Colon (tissue), 2 donors: ENCODE data around the gene PPTC7.
"Not testable (repeated sequence)": the region's sequence is repeated elsewhere in the genome, so short reads cannot be mapped to it uniquely, and the experiment has no call there.

Source experiments
- FAIRE-seq: peaks from 2 replicates; lab custom pipeline; 2012; peaks lifted over from hg19 to GRCh38; lab: Jason Lieb, UNC
- donor health status: control.
- donor health status: control.

Gene PPTC7, protein sequence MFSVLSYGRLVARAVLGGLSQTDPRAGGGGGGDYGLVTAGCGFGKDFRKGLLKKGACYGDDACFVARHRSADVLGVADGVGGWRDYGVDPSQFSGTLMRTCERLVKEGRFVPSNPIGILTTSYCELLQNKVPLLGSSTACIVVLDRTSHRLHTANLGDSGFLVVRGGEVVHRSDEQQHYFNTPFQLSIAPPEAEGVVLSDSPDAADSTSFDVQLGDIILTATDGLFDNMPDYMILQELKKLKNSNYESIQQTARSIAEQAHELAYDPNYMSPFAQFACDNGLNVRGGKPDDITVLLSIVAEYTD

DNA sequence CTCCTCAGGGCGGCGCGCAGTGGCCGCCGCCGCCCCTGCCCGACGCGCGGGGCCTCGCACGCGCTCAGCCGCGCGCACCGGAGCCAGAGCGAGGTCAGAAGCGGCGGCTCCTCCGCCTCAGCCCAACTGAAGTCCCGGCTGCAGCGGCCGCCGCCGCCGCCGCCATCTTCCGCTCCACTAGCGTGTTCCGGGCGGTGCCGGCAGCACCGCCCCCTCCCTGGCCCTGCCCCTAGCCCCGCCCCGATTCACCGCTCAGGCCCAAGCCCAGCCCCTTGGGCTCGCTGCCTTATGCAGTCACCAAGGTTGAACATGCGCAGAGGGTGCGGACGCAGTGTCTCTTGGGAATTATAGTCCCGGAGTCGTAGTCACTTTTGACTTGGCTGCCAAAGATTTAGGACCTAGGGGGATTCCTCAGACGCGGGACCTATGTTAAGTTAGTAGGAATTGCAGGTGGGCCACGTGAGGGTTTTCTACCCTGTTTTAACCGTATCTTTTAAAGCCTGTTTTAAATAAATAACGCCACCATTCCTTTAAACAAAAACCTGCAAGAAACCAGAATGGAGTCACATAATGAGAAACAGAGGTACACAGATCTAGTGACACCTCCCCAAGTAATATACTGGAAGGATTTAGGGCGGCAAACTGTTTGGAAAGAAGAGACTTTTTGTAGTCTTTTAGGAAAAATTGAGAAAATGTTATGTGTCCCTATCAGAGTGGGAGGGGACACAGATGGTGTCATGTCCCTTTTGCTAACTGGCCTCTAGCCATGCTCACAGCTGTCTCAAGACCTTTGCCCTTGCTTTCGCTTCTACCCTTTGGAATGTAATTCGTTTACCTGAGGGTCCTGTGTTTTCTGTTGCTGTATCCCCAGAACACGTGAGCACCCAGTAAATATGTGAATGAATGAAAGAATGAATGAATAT, at the start of gene PPTC7:
Gene PPTC7, minus strand, starts transcription at position 182 of the 923 bp plus-strand sequence. CDS start 287 bp downstream, outside the sequence.
- no peak for FAIRE-seq

DNA sequence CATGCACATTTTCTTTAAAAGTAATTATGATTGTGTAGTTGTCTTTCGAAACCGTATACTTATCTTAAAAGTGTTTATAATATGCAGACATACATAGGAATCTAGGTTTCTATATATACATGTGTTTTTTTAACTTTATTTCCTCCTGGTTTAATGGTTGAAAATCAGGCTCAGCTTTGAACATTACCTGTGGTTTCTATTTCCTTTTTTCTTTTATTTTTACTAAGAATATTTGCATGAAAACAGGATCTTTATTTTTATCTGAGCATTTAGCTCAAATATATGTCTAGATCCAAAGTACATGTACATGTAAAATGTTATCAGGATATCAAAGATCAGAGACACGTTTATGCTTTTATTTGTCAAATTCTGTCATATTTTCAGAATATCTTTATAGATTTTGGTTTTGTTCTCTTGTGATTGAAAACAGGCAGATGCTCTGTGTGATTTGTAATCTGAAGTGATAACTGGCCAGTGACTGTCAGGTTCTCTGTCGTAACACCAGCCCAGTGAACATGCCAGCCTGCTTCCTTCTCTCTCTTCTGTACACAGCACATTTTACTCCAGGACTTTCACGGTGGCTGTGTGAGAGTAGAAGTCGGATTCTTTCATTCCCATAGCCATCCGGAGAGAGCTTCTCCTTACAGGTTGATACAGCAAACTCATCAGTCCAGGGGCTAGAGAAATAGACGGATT, 44.5 kb upstream of the PPTC7 start:
- FAIRE-seq: no peak

DNA sequence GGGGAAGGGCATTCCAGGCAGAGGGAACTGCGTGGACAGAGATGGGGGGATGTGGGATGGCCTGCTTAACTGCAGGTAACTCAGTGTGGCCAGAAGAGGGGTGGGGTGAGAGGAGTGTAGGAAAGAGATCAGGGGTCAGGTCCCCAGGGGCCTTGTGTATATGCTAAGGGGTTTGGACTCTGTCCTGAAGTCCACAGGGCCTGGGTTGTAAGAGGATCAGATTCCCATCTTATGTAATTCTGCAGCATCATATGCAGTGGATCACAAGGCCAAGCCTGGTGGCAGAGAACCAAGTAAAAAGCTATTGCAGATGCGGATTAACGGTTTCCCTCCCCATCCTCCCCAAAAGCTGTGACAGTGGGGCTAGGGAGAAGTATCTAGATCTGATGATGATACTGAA, 39.5 kb upstream of the PPTC7 start:
- FAIRE-seq: no peak

DNA sequence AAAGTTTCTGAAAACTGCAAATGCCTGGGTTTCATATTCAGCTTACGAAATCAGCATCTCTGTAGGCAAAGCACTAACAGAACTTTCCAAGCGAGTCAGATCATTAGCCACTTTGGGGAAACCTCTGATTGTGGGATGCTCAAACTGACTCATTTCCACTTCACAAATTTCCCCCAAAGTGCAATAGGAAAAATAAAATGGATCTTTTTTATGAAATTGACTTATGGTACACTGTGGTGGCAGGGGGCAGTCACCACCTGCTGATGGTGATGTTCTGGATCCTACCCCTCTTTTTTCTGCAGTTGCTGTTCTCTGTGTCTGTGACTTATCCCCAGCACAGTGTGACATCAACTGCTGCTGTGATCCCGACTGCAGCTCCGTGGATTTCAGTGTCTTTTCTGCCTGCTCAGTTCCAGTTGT, 36.4 kb upstream of the PPTC7 start:
- no peak for FAIRE-seq

DNA sequence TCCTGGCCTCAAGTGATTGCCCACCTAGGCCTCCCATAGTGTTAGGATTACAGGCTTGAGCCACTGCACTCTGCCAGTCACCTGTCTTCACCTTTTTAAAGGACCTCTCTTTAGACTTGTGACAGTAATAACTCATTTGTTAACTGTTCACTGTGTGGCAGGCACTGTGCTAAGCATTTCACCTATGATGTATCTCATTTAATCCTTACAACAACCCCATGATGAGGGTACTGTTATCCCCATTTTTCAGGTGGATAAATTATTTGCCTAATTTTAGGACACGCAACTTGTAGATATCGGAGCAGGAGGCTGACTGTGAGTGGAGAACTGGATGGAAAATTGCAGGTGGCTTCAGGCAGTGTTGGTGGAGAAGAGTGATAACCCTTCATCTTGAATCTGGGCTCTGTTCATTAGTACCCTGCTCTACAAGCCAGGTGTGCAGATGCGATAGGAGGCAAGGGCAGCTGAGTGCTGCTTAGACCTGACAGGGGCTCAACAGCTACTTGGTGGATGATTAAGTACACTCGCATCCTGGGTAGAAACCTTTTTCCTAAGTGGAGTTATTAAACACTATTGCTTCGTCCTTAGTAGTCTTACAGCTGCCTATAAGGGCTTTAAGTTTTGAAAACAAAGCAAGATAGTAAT, 33.5 kb upstream of the PPTC7 start:
- no peak for FAIRE-seq

DNA sequence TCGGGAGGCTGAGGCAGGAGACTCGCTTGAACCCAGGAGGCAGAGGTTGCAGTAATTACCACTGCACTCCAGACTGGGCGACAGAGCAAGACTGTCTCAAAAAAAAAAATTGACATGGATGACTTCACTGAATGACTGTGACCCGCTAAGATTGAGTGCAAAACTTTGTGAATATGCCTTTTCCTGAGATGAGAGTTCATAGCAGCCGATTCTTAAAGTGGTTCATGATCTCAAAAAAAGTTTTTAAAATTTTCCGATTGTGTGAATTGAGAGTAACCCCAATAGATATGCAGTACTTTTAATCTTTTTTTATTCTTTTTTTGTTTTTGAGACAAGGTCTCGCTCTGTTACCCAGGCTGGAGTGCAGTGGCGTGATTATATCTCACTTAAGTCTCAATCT, 32.1 kb upstream of the PPTC7 start:
- no peak for FAIRE-seq

DNA sequence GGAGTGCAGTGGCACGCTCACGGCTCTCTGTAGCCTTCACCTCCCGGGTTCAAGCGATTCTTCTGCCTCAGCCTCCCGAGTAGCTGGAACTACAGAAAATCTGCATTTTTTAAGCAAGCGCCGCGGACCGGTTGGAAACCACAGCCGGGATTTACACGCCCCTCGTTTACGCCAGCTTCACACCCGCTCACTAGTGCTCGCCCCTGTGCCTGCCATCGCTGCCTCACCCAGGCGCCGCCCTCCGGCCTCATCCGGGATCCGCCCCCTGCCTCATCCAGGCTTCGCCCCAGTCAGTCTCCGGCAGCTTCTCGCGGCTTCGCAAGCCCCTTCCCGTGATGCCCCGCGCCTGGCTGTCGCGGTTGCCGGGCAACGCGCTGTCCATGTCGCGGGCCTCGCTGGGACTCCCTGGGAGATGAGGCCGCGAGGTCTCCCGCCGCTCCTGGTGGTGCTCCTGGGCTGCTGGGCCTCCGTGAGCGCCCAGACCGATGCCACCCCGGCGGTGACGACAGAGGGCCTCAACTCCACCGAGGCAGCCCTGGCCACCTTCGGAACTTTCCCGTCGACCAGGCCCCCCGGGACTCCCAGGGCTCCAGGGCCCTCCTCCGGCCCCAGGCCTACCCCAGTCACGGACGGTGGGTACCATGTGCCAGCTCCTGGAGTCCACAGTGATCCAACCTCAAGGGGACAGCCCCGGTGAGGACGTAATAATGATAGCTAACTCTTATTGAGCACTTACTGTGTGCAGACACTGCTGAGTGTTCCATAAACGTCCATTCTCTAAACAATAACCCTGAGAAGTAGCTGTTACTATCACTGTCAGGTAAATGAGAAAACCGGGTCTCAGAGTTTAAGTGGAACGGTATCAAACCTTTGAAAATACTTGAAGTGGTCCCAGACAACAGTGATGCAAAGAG, 30.9 kb upstream of the PPTC7 start, which contains the start of gene TCTN1:
Gene TCTN1, plus strand, starts transcription at position 359 of the 914 bp plus-strand sequence. Its CDS starts 54 bp downstream, at position 413.
- FAIRE-seq: no peak

DNA sequence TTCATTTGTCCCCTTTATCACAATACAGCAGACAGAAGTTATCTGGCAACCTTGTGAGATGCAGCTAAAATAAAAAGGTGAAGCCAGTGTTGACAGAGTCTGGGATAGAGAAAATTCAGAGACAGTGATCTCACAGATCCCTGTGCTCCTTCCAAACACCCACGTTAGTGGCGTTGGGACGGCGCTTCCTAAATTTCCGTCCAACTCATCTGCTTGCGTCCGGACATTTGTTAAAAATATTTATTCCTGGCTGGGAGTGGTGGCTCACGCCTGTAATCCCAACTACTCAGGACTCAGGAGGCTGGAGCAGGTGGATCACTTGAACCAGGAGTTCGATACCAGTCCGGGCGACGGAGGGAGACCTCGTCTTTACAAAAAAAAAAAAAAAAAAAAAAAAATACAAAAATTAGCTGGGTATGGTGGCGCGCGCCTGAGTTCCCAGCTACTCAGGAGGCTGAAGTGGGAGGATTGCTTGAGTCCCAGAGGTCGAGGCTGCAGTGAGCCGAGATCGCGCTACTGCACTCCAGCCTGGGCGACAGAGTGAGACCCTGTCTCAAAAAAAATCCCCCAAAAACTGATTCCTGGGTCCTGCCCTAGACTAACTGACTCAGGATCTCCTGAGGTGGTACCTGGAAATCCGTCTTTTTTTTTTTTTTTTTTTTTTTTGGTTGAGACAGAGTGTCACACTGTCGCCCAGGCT, 30.1 kb upstream of the PPTC7 start:
- no peak for FAIRE-seq

DNA sequence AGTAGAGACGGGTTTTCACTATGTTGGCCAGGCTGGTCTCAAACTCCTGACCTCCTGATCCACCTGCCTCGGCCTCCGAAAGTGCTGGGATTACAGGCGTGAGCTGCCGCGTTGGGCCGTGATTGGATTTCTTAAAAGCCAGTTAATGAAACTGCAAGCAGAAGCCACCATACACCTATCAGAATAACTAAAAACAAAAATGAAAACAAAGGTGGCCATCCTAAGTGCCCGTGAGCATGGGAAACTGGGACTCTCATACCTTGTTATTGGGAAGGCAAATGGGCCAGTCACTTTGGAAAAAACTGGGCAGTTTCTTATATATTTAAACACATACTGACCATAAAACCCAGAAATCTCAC, 23.1 kb upstream of the PPTC7 start:
- no peak for FAIRE-seq

DNA sequence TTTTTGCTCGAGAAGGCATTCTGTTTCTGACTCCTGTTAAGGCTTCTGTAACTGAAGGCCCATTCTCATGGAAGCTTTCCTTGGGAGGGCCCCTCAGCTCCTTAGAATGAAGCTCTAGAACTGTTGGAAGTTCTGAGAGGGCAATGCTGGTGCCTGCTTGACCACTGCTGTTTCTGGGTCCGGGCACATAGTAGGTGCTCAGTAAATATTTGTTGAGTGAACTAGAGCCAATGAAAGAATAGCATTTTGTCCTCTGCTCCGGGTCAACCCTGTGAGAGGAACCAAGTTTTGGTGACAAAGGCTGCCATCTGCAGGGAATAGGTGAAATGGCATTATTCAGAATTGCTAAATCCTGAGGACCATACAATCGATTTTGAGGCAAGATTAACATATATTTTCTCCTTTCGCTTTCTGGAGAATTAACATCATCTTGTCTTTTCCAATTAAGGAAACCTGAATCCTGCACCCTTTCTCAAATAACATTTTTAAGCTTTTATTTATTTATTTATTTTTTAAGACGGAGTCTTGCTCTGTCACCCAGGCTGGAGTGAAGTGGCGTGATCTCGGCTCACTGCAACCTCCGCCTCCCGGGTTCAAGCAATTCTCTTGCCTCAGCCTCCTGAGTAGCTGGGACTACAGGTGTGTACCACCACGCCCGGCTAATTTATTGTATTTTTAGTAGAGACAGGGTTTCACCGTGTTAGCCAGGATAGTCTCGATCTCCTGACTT, 19.1 kb upstream of the PPTC7 start:
- not testable (repeated sequence) for FAIRE-seq

DNA sequence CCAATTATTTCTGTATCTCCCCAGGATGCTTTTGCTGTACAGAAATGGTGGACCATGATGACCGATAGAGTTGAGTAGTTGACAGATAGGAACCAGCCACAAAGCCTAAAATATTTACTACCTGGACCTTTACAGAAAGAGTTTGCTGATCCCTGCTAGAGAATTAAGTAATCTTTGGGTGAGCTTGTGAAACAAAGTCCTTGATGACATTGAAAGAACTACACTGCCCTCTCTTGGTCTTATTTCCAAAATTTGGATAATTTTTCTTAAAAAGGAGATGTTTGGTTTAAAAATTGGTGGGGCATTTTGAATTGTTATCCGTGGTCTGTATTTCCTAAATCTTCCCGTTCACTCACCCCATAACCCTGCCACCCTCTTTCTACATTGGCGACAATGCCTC, 17.1 kb upstream of the PPTC7 start:
- no peak for FAIRE-seq

DNA sequence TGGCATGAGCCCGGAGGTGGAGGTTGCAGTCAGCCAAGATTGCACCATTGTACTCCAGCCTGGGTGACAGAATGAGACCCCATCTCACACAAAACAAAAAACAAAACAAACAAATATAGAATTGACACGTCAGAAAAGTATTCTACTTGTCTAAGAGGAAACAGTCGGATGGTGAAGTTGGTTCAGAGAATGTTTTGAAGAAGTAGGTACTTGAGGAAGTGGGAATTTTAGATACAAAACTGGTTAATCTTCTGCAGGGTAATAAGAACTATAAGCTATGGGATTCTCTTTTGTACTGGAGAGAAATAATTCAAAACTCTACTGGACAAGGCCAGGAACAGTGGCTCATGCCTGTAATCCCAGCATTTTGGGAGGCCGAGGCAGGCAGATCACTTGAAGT, 16.2 kb upstream of the PPTC7 start:
- no peak for FAIRE-seq

DNA sequence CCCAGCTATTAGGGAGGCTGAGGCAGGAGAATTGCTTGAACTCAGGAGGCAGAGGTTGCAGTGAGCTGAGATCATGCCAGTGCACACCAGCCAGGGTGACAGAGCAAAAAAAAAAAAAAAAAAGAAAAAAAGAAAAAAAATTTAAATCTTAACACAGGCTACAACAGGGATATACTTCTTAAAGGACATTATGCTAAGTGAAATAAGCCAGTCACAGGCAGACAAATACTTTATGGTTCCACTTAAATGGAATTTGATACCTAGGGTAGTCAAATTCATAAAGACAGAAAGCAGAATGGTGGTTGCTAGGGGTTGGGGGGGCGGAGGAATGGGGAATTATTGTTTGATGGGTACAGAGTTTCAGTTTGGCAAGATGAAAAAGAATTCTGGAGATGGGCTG, 14.8 kb upstream of the PPTC7 start:
- no peak for FAIRE-seq

DNA sequence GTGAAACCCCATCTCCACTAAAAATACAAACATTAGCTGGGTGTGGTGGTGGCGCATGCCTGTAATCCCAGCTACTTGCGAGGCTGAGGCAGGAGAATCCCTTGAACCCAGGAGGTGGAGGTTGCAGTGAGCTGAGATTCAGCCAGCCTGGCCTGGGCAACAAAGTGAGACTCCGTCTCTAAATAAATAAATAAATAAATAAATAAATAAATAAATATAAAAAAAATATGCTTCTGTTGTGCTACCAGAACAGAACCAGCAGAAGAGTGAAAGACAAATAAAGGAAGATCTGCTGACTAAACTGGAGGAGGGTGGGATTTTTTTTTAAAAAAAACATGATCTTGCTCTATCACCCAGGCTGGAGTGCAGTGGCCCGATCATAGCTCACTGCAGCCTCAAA, 9.8 kb upstream of the PPTC7 start:
- FAIRE-seq: not testable (repeated sequence)

DNA sequence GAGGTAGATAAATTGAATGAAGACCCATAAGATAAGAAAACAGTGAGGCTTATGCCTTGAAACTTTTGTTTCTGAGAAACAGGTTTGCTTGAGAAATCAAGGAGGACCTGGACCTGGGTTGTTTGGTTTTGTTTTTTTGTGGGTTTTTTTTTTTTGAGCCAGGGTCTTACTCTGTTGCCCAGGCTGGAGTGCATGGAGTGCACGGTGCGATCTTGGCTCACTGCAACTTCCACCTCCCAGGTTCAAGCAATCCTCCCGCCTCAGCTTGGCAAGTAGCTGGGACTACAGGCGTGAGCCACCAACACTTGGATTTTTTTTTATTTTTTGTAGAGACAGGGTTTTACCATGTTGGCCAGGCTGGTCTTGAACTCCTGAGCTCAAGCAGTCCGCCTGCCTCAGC, 9.0 kb upstream of the PPTC7 start:
- no peak for FAIRE-seq

DNA sequence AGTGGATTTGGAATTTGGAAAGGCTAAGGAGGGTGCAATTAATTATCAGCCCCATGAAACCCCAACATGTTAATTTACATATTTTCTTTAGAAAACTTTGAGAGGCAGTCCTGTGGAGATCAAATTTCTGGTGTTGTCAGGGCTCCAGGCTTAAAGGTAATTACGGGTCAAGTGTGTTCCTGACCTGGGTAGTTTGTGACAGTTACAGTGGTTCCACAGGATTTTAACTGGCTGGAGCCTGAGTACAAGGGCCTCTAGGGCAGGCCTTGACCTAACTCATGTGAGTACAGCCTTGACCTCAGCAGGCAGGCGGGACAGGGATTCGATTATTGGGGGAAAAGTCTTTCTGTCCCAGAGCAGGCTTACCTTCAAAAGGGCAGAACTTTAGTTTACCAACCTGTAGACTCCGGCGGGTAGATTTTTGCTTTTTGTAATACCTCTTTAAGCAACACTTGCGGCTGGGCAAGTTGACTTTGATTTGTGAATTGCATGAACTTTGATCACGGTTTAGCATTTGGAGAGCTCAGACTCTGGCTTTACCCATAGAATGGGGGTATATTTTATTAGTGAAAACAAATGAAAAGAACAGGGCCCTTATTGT, 8.4 kb upstream of the PPTC7 start:
- FAIRE-seq: no peak

DNA sequence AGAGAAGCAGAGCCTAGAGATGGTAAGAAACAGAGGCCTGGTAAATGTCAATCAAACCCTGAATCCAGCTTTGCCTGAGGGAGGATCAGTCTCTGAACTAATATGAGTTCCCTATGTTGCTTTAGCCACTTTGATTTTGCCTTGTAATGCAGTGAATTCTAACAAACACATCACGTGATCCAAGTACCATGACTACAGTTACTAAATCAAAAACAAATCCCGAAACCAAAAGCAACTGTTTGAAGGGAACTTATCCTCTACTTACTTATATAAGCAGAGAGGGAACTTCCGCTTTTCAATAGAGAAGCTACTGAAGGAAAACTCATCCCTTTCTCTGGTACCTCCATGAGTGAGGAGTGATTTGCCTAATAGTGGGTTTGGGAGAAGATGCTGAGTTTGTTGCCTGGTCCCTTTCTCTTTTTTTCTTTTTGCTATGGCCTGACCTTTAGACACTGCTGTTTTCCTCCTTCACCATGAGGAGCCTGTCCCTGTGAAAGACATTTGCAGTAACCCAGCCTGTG, 7.7 kb upstream of the PPTC7 start:
- FAIRE-seq: no peak

DNA sequence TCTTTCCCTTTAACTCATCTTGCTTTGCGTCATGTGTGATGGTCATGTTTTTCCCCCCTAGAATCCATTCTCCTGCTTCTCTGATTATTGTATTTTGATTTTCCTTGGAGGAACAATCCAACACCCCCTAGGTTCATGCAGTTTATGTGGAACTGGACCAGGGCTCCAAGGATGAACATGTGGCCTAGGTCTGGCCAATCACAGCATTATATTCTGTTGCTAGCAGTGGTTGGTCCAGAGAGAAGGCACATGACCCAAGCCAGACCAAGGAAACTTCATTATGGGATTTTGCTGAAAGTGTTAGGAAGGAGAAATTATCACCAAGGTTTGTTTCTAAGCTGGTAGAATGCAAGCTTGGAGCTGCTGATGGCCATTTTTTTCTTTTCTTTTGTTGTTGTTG, 6.9 kb upstream of the PPTC7 start:
- no peak for FAIRE-seq

DNA sequence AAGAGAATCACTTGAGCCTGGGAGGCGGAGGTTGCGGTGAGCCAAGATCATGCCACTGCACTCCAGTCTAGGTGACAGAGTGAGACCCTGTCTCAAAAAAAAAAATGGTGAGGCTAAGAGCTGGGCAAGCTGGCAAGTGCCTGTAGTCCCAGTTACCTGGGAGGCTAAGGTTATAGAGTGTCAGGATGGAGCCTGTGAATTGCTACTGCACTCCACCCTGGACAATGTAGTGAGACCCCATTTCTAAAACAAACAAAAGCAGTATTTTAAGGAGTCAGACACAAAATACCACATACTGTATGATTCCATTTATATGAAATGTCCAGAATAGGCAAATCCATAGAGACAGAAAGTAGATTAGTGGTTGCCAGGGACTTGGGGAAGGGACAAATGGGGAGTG, 4.0 kb upstream of the PPTC7 start:
- FAIRE-seq: not testable (repeated sequence)
